Mammary epithelial cell (primary cell): ENCODE results near the gene TNRC6A.

Experiments used
- CTCF ChIP-seq, 2 donors: IDR thresholded peaks in 1 of 2; conservative IDR thresholded peaks in 1 of 2; 2 replicates each; pipeline ENCODE4 v1.5.1; 2011 to 2012; ENCODE audit warnings: inconsistent platforms in 2 of 2, low read length in 2 of 2, mild to moderate bottlenecking in 2 of 2, control low read depth in 1 of 2, low read depth in 1 of 2; ENCODE audit not compliant: insufficient read depth in 1 of 2; ENCODE audit errors: extremely low read depth in 1 of 2
- EZH2 ChIP-seq: IDR thresholded peaks from 2 replicates; pipeline ENCODE4 v1.6.1; 2012; ENCODE audit warnings: low read length, inconsistent platforms, borderline replicate concordance

GRCh38 chr16:24747441-24747840 is 18.0 kb downstream of the TNRC6A start:
- TF ChIP-seq CTCF (conservative IDR thresholded peaks at IDR 0.05 in 1 of 2, IDR thresholded peaks at IDR 0.05 in 1 of 2; ENCODE audit: extremely low read depth in 1 of 2, insufficient read depth in 1 of 2, low read depth in 1 of 2, low read length in 2 of 2) (no peak), EZH2 (no peak)
